ENCODE results near the gene FAM107B.

Gene FAM107B

DNA sequence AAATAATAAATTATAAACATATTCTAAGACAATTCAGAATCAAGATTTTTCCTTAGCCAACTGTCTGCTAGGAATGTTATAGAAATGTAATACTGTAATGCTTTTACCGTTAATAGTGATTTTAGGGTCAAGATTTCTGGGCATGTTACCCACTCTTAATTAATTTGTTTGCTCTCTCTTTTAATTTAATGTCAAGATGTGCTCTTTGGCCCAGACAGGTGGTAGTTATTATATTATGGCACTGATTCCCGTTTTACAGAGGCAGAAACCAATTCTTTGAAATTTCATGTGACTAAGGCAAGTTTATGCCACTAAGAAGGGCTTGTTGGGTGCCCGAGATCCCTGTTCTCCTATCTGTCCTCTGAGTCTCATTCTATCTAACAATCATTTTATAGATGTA lies 959 bp upstream of the FAM107B start:
- DNase-seq, result no peak

DNA sequence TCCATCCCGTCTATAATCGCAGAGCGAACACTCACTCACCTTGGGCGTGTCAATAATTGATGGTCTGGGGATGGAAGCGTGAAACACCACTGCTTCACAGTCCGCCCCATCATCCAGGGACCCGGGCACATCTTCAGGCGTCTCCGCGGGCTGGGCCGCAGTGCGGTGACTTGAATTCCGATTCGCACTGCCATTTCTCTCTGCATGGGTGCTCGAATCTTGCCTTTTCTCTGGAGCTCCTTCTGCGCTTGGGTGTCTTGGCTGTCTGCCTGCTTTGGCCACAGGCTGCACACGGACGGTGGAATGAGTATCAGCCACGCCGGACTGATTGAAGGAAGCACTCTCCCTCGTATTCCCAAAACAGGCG lies 500 bp downstream of the FAM107B start:
- DNase-seq, result no peak

DNA sequence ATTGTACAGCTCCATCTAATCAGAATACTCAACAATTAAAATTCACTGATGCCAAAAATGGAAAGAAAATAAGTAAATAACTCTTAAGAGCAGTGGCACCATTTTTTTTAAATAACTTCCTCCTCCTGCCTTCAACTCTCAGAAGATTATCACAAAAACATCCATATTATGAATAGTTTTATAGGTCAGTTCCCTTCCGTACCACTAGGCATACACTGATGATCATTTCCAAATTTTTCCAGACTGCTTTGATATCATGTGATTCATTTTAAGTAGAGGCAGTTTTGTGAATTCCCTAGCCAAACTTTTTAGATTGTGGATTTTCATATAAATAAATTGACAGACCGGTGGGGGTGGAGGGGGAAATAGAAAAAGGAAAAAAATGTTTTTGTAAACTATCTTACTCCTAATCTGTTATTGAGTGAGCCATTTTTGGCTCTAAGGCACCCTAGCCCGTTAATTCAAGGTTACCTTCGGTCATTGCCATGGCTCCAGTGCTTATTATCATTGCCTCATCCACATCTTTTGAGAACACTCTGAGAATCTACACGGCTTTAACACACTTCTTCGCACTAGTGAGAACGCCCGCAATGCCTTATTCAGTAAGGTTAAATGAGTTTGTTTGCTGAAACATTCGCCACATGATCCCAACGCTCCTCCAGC lies 1.0 kb downstream of the FAM107B start:
- no peak for DNase-seq

DNA sequence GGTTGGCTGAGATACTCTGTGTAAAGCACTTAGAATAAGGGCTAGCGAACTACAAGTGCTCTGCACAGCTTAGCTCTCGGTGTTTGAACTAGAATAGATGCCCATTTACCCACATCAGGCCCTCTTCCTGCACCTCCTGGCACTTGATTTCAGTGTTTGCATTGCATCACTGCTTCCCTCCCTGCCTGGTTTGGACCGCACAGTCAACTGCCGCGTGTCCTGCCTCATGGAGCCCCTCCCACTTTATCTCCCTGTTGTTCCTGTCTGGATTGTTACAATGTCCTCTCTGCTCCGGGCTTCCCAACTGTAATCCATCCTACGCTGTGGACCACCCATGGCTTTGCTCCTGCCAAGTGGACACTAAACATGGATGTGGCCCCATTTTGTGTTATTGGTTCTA lies 2.3 kb downstream of the FAM107B start:
- no peak for DNase-seq

DNA sequence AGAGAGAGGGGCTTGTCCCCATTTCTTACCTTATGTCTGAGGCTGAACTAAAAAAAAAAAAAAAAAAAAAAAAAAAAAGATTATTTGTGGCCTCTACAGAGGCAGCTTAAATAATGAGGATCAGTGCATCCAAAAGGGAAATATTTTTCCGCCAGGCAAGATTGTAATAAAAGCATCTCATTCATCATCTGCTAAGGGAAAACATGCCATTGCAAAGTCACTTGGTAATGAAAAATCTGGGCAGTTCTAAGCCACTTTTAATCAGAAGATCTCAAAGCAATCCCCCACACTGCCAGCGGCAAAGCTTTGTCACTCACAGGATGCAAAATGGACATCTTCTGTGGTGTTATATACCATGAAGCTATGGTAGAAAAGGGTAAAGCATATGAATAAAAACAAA lies 3.8 kb downstream of the FAM107B start:
- no peak for DNase-seq

DNA sequence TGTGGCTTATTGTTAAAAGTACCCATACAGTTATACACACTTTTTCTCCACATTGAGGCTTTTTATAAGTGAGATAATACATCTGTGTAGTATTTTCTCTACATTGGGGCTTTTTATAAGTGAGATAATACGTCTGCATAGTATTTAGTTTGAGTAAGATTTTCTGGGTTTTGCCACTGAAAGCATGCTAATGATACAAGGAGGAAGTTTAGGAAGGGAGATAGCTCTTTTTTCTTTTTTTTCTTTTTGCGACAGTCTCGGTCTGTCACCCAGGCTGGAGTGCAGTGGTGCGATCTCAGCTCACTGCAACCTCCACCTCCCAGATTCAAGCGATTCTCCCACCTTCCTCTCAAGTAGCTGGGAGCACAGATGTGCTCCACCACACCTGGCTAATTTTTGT lies 13.3 kb downstream of the FAM107B start:
- DNase-seq, result no peak

DNA sequence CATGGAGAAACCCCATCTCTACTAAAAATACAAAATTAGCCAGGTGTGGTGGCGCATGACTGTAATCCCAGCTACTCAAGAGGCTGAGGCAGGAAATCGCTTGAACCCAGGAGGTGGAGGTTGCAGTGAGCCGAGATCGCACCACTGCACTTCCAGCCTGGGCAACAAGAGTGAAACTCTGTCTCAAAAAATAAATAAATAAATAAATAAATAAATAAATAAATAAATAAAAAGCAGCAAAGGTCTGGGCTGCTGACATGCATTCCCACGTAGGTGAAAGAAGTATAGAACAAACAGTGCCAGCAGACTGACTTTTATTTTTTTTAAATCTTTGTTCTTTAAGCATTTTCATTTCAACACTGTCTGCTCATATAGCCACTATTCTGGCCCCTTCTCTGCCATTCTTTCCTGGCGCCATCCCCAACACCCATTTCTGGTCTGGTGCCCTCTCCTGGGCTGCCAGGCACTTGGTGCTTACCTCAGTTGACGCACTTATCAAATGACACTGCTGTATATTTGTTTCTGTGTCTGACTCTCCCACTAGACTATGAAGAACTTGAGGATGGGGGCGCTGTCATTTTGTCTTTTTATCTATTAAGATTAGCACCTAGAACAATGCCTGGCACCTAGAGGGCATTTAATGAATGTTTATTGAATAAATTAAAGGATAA lies 15.6 kb downstream of the FAM107B start:
- DNase-seq, result no peak

DNA sequence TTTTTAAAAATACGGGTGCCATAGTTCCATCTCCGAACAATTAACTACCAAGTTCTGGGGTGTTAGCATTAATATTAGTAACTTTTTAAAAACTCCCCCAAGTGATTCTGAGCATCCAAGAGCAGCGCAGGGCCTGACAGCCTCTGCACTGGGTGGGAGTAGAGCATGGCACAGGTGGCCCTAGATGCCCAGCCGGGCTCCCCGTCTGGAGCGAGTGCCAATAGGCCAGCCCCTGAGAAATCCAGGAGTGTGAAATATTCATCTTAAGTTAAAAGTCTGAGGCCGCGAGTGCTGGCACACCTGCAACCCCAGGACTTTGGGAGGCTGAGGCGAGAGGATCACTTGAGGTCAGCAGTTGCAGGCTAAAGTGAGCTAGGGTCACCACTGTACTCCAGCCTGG lies 16.2 kb downstream of the FAM107B start:
- no peak for DNase-seq

DNA sequence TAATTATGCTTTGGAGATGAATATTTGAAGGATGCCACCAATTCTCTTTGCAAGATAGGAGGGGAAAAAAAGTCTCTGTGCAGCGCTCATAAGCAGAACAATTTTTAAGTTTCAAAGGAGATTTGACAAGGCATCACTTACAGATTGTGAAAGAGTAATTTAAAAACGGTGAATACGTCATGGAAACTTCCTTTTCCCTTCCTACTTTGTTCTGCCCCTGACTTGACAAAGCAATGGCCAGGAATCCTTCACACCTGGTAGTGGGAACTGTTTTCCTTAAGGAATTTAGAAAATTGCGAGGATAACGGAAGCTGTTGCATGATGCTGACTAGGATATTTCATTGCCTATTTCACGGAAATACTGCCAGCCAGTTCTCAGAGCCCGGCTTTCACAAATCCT lies 16.7 kb downstream of the FAM107B start:
- no peak for DNase-seq

DNA sequence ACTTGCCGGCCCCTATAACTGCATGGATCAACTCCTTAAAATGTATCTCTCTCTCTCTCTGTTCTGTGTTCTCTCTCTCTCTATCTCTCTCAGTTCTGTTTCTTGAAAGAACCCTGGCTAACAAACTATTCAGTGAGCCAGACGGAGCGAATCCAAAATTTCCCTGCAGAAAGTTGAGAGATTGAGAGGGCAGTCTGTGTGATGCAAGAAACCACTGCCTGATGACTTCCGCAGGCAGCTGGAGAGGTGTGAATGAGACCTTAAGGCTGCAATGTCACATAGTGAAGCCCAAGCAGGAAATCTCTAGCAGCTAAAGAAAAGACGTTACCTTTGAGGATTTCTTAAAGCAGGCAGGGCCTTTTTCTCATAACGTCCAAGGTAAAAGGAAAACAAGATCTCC lies 17.3 kb downstream of the FAM107B start:
- no peak for DNase-seq

DNA sequence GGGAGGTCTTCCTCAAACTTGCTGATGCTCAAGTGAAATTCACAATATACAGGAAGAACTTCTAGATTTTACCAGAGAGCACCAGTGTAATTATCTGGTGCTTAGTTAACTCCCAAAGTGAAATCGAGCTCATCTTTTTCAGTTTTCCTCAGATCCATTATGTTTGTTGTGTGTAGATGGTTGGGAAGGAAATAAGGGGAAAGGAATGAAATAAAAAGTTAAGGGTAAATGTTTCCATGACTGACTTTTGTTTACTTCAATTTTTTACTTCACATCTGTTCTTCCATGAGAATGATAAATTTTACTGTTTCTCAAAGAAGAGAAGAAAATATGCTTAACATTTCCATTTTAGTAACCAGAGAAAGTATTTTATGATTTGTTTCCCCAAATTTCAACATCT lies 21.3 kb downstream of the FAM107B start:
- DNase-seq, result no peak

DNA sequence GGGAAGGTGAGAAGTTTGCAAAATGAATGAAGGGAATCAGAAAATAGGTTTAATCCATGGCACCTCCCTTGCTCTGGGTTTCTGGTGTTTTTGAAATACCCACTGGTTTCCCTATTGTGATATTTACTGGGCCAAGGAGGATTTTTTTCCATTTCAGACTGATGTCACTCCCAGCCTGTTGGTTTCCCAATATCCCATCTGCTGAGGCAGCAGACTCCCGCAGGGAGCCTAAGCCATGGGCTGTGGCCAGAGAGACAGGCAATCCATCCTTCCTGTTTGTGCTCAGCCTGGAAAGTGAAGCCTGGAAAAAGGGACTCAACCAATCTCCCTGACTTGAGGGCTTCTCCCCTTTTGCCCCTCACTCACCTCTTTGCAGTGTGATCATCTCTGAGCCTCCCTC lies 22.8 kb downstream of the FAM107B start:
- DNase-seq, result no peak

DNA sequence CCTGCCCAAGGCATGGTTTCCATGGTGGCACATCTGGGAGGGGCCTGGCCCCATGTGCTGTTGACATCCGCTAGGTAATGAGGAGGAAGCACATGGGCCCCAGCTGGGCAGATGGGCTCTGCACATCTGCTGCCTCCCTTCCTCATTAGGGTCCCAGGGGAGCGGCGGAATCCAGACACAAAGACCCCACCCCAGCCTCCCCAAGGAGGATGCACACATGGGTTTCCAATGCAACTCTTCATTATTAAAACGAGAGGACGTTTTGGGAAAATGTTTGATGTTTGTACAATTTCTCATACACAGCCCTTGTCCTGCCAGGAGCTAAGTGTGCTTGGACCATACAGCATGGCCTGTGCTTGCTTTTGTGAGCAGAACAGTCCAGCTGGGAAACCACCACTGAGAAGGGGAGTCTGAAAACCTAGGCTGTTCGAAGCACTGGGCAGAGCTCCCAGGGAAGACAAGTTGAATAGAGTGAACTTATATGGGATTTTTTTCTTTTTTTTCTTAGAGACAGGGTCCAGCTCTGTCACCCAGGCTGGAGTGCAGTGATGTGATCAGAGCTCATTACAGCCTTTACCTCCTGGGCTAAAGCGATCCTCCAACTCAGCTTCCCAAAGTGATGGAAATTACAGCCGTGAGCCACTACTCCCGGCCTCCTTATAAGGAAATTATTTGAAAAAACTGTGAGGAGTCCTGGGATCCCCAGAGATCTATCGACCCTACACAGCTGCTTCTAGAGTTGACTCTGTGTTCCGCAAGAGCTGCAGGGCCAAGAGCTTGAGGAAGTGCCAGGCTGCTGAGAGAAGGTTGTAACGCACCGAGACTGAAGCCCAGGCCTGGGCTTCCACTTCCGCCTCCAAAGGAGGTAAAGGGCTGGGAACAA lies 23.4 kb downstream of the FAM107B start:
- DNase-seq, result no peak

DNA sequence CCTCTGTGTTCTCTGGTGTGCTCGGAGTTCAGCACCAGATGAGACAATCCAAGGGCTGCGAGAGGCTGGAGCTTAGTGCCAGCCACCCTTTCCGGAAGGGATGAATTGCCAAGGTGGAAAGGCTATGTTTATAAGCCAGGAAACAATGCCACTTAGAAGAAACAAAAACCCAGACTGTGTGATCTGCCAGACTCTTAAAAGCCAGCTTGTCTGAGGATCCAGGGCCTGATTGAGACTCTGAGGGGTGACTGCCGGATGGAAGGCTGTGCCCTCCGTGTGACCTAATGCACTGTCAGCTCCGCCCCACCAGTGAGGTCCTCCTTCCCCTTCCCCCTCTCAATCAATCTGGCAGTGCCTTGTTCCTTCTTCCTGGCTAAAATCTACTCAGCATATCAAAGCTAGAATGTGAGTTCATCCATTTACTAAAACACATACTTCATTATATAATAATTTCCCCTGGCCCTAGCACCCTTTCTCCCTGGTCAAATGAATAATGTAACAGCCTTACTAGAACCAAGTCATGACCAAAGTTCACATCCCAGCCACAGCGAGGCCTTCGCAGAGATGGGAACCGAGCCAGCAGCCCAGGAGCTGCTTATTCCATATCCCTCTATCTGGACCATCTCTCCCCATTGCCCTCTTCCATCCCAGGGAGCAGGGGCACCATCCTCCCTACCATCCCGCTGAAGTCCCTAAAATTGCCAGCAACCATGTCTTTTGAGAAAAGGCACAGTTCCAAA lies 25.5 kb downstream of the FAM107B start:
- no peak for DNase-seq

DNA sequence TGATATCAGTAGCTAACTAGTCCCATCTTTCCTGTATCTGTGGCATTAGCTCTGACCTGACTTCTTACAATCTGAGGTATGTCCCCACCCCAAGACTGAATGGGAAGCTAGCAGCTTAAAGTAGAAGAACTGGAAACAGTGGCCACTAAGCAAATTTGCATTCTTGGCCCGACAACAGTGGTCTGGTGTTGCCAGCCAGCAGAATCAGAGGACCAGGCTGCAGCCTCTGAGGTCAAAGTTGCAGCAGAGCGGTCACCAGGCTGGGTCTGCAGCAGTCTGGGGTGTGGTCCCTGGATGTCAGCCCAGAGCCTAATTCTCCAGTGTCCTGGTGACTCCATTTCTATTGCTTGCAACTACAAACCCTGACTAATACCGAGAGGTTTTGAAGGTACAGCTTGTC lies 26.3 kb downstream of the FAM107B start:
- no peak for DNase-seq

DNA sequence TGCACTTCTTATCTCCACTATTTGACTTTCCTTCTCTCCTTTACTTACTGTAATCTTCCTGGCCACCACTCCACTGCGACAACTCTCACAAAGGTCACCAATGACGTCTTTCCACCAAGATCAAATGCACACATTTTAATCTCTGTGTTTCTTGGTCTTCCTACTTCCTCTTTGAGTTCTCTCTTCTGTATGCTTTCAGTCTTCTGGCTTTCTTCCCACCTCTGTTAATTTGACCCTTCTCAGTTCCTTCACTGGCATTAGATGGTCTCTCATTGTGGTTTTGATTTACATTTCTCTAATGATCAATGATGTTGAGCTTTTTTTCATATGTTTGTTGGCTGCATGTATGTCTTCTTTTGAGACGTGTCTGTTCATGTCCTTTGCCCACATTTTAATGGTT lies 31.9 kb downstream of the FAM107B start:
- no peak for DNase-seq

DNA sequence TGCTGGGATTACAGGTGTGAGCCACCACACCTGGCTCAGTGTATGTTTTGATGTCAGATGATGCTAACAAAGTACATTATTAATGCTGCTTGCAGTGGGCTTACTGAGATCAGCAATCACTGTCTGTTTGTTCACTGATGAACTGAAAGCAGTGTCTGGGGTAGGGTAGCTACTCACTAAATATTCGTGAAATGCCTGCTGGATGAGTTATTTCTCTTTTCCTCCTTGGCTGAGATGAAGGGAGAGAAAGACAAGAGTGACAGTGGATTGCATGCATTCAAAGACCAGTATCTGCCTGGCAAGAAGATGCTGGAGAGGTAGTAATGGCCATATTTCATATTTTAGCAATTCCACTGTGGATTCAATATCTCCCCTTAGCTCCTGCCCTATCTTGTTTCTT lies 32.3 kb downstream of the FAM107B start:
- DNase-seq, result no peak

DNA sequence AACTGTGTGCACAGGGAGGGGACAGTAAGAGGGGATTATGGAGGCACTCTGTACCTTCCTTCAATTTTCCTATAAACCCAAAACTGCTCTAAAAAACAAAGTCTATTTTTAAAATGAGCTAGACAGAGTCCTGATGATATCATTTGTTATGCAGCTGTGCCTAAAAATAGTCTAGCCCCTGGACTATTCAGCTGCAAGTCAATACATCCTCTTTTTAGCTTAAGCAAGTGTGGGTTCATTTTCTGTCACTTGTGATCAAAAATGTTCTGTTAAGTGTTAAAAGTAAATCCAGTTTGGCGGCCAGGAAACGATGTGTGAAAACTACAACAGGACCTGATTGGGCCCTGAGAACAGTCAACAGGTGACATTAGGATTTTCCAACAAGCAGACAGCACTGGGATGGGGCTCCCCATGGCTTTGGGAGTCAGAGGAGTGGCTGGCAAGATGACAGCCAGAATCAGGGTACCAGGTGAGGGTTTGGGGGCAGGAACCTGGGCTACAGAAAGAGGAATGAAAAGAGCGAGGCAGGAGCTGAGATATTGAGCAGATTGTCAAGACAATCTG lies 33.9 kb downstream of the FAM107B start:
- no peak for DNase-seq

DNA sequence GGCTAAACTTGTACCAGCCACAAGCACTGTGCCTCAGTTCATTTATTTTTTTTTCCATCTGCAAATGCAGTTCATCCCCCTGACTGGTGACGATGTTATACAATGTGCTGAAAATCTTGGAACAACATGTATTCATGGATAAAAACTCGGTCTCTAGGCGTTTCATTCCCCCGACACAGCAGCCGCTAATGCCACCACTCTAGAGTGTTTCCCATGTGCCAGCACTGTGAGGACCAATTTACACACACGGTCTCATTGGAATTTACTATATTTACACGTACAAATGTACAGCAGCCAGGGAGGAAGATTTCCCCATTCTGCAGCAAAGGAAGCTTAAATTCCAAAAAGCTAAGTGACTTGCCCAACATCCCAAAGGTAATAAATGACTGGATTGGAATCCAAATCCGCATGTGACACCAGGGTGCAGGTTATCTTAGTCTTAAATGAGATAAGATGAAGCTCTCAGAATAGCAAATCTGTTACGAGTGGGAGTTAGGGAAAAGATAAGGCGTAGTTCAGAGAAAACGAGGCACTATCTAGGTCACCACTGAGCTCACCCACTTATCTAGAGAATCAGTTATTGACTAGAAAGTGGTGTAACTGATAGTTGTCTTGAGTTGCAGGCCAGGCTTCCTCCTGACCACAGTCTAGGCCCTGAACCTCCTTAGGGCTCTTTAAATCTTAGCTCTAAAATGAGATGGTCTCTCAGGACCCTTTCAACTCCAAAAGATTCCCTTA lies 36.7 kb downstream of the FAM107B start:
- DNase-seq, result no peak

DNA sequence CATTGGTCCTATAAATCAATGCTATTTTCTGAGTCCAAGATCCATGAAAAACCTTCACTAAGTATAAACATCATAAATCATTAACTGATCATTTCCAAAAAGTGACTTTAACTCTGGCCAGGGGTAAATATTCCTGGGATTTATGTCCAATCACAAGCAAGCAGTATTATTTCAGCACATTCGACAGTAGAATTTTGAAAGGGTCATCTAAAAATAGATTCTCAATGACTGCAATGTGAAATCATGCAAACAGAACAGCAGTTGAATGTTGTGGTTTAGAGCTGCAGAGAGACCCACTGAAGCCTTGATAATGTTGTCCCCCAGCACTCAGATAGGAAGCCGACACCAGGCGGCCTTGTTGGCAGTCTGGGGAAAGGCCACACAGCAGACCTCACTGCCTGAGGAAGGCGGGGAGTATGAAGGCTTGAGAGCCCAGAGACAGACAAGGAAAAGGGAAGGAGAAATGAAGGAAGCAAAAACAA lies 38.1 kb downstream of the FAM107B start:
- no peak for DNase-seq

DNA sequence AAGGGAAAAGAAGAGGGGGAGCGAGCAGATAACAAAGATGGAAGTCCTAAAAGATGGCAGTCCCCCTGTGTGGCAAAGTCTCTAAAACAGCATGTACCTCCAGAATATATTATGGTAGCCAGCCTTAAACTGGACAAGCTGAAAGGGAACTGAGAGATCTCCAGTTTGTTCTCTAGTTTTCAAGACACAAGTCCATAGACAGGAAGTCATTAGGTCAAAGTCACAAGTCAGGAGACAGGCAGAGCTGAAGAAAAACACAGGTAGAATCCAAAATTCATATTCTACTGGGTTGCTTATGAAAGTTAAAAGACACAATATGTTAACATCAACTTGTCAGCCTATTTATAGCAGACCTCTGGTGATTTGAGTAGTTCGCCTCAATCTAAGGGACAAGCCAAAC lies 38.7 kb downstream of the FAM107B start:
- DNase-seq, result no peak

DNA sequence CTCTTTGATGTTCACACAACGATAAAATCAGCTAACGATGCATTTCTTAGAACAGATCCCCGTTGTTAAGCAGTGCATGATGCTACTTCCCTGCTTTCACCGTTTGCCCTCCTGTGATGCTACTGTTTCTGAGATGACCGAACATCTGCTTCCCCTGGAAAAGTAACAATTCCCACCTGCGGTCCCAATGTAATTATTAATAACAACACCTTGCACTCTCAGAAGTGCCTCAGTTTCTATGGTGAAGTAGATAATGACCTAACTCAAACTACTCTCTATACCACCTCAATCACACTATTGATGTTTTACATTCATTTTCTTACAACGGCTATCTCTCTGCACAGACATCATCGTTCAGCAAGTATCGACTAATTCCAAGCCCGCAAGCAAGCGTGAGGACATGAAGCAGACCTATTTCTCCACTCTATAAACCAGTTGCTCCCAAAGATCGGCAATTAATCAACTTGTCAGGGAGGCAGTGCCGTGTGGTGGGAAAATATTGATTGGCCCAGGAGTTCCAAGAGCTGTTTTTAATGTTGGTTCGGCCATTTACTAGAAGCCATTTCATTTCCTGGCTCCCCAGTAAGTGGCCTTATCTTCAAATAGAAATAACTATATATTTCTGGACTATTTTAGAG lies 42.7 kb downstream of the FAM107B start:
- DNase-seq, result no peak
